Measurements from ENCODE around the gene CYP4F22.
"Not testable (repeated sequence)": the region's sequence is repeated elsewhere in the genome, so short reads cannot be mapped to it uniquely, and the experiment has no call there.

Gene CYP4F22

GRCh38 chr19:15525291-15525690, 17.0 kb downstream of the CYP4F22 start:
- Histone ChIP-seq H3K27ac (ENCODE audit: low read depth, low read length) (no peak overlapping the region), H3K79me2 (ENCODE audit: control insufficient read depth, insufficient read depth, low read length) (no peaks in the 10 kb centered on the region), H2BK5ac (ENCODE audit: low read length) (no peak overlapping the region), H3K4me3 (ENCODE audit: low read length) (no peak overlapping the region), H2AK5ac (ENCODE audit: low read length) (no peak overlapping the region), H3K36me3 (ENCODE audit: control insufficient read depth, insufficient read depth, low read length) (no peaks in the 10 kb centered on the region), H3K9ac (ENCODE audit: low read length) (no peak overlapping the region), H2BK15ac (replicated peaks; ENCODE audit: low read depth) (no peak overlapping the region), H2BK120ac (ENCODE audit: low read depth, low read length) (no peak overlapping the region), H3K18ac (ENCODE audit: low read length) (no peak overlapping the region), H3K23ac (ENCODE audit: low read length) (no peak overlapping the region), H4K8ac (ENCODE audit: low read depth, low read length) (no peak overlapping the region), H3K27me3 (ENCODE audit: insufficient read depth, low read length, poor library complexity) (no peaks in the 10 kb centered on the region), H3K4me1 (ENCODE audit: control insufficient read depth, low read depth, low read length) (no peaks in the 10 kb centered on the region), H3K79me1 (ENCODE audit: low read length) (no peaks in the 10 kb centered on the region), H3K4me2 (ENCODE audit: low read length) (no peak overlapping the region), H4K5ac (ENCODE audit: low read length) (no peak overlapping the region), H3K4ac (ENCODE audit: low read depth, low read length) (no peak overlapping the region), H3K56ac (ENCODE audit: low read length) (no peak overlapping the region)
- no CpG with 5 or more reads among the region's 15 CpGs for WGBS (ENCODE audit: extremely low coverage, insufficient coverage, low lambda C conversion rate)
- no peak for DNase-seq

- H2AK5ac ChIP-seq (ENCODE audit: low read length), result no peak overlapping the region
- no peaks in the 10 kb centered on the region for H3K79me2 ChIP-seq (ENCODE audit: control insufficient read depth, insufficient read depth, low read length)
- no peaks in the 10 kb centered on the region for H3K4me1 ChIP-seq (ENCODE audit: control insufficient read depth, low read depth, low read length)
- no peaks in the 10 kb centered on the region for H3K79me1 ChIP-seq (ENCODE audit: low read length)
- H2BK15ac ChIP-seq (replicated peaks; ENCODE audit: low read depth), result no peak overlapping the region
- no peak for DNase-seq
- H3K18ac ChIP-seq (ENCODE audit: low read length), result no peak overlapping the region
- WGBS (ENCODE audit: extremely low coverage, insufficient coverage, low lambda C conversion rate), result no CpG with 5 or more reads among the region's 2 CpGs
- H3K36me3 ChIP-seq (ENCODE audit: control insufficient read depth, insufficient read depth, low read length), result no peaks in the 10 kb centered on the region
- H3K4ac ChIP-seq (ENCODE audit: low read depth, low read length), result no peak overlapping the region
- H4K8ac ChIP-seq (ENCODE audit: low read depth, low read length), result no peak overlapping the region
- H4K5ac ChIP-seq (ENCODE audit: low read length), result no peak overlapping the region
- no peak overlapping the region for H3K4me2 ChIP-seq (ENCODE audit: low read length)
- no peaks in the 10 kb centered on the region for H3K27me3 ChIP-seq (ENCODE audit: insufficient read depth, low read length, poor library complexity)
- H3K23ac ChIP-seq (ENCODE audit: low read length), result no peak overlapping the region
- no peak overlapping the region for H2BK5ac ChIP-seq (ENCODE audit: low read length)
- no peak overlapping the region for H3K4me3 ChIP-seq (ENCODE audit: low read length)
- H3K27ac ChIP-seq (ENCODE audit: low read depth, low read length), result no peak overlapping the region
- no peak overlapping the region for H3K9ac ChIP-seq (ENCODE audit: low read length)
- H2BK120ac ChIP-seq (ENCODE audit: low read depth, low read length), result no peak overlapping the region
- H3K56ac ChIP-seq (ENCODE audit: low read length), result no peak overlapping the region
Measured at GRCh38 chr19:15526408-15526807, 18.1 kb downstream of the CYP4F22 start.

GRCh38 chr19:15527705-15528104, 19.4 kb downstream of the CYP4F22 start:
- no peak overlapping the region for H2BK120ac ChIP-seq (ENCODE audit: low read depth, low read length)
- H2BK5ac ChIP-seq (ENCODE audit: low read length), result no peak overlapping the region
- WGBS (ENCODE audit: extremely low coverage, insufficient coverage, low lambda C conversion rate), result no CpG with 5 or more reads among the region's 3 CpGs

GRCh38 chr19:15529774-15530372, 21.5 kb downstream of the CYP4F22 start:
- no peak overlapping the region for H2BK120ac ChIP-seq (ENCODE audit: low read depth, low read length)
- no peaks in the 10 kb centered on the region for H3K79me1 ChIP-seq (ENCODE audit: low read length)
- no peak overlapping the region for H2AK5ac ChIP-seq (ENCODE audit: low read length)
- no peak overlapping the region for H4K5ac ChIP-seq (ENCODE audit: low read length)
- H3K9ac ChIP-seq (ENCODE audit: low read length), result no peak overlapping the region
- no peak overlapping the region for H3K56ac ChIP-seq (ENCODE audit: low read length)
- no CpG with 5 or more reads among the region's 8 CpGs for WGBS (ENCODE audit: extremely low coverage, insufficient coverage, low lambda C conversion rate)
- H3K23ac ChIP-seq (ENCODE audit: low read length), result no peak overlapping the region
- no peak overlapping the region for H3K4me2 ChIP-seq (ENCODE audit: low read length)
- no peak overlapping the region for H3K4ac ChIP-seq (ENCODE audit: low read depth, low read length)
- no peak for DNase-seq
- no peak overlapping the region for H3K27ac ChIP-seq (ENCODE audit: low read depth, low read length)
- no peaks in the 10 kb centered on the region for H3K79me2 ChIP-seq (ENCODE audit: control insufficient read depth, insufficient read depth, low read length)
- no peak overlapping the region for H4K8ac ChIP-seq (ENCODE audit: low read depth, low read length)
- no peak overlapping the region for H3K18ac ChIP-seq (ENCODE audit: low read length)
- H3K4me3 ChIP-seq (ENCODE audit: low read length), result no peak overlapping the region
- H2BK5ac ChIP-seq (ENCODE audit: low read length), result no peak overlapping the region
- no peak overlapping the region for H2BK15ac ChIP-seq (replicated peaks; ENCODE audit: low read depth)
- no peaks in the 10 kb centered on the region for H3K27me3 ChIP-seq (ENCODE audit: insufficient read depth, low read length, poor library complexity)
- H3K36me3 ChIP-seq (ENCODE audit: control insufficient read depth, insufficient read depth, low read length), result no peaks in the 10 kb centered on the region
- H3K4me1 ChIP-seq (ENCODE audit: control insufficient read depth, low read depth, low read length), result no peaks in the 10 kb centered on the region

More at GRCh38 chr19:15527705-15528104, 19.4 kb downstream of the CYP4F22 start:
- no peak overlapping the region for H2AK5ac ChIP-seq (ENCODE audit: low read length)
- H3K27me3 ChIP-seq (ENCODE audit: insufficient read depth, low read length, poor library complexity), result no peaks in the 10 kb centered on the region
- no peak overlapping the region for H3K18ac ChIP-seq (ENCODE audit: low read length)
- no peak overlapping the region for H4K5ac ChIP-seq (ENCODE audit: low read length)
- no peak overlapping the region for H3K9ac ChIP-seq (ENCODE audit: low read length)
- H3K4me1 ChIP-seq (ENCODE audit: control insufficient read depth, low read depth, low read length), result no peaks in the 10 kb centered on the region
- no peak overlapping the region for H2BK15ac ChIP-seq (replicated peaks; ENCODE audit: low read depth)
- no peaks in the 10 kb centered on the region for H3K36me3 ChIP-seq (ENCODE audit: control insufficient read depth, insufficient read depth, low read length)
- no peak overlapping the region for H3K4me3 ChIP-seq (ENCODE audit: low read length)
- no peak for DNase-seq
- H3K27ac ChIP-seq (ENCODE audit: low read depth, low read length), result no peak overlapping the region
- H3K4ac ChIP-seq (ENCODE audit: low read depth, low read length), result no peak overlapping the region
- no peak overlapping the region for H3K4me2 ChIP-seq (ENCODE audit: low read length)
- no peak overlapping the region for H3K56ac ChIP-seq (ENCODE audit: low read length)
- no peaks in the 10 kb centered on the region for H3K79me2 ChIP-seq (ENCODE audit: control insufficient read depth, insufficient read depth, low read length)
- no peak overlapping the region for H4K8ac ChIP-seq (ENCODE audit: low read depth, low read length)
- H3K23ac ChIP-seq (ENCODE audit: low read length), result no peak overlapping the region
- no peaks in the 10 kb centered on the region for H3K79me1 ChIP-seq (ENCODE audit: low read length)

GRCh38 chr19:15532779-15533521, 24.6 kb downstream of the CYP4F22 start:
- Histone ChIP-seq H3K56ac (ENCODE audit: low read length) (no peak overlapping the region), H2BK15ac (replicated peaks; ENCODE audit: low read depth) (no peak overlapping the region), H4K5ac (ENCODE audit: low read length) (no peak overlapping the region), H3K36me3 (ENCODE audit: control insufficient read depth, insufficient read depth, low read length) (no peaks in the 10 kb centered on the region), H2BK120ac (ENCODE audit: low read depth, low read length) (no peak overlapping the region), H3K4ac (ENCODE audit: low read depth, low read length) (no peak overlapping the region), H3K79me1 (ENCODE audit: low read length) (no peaks in the 10 kb centered on the region), H3K9ac (ENCODE audit: low read length) (no peak overlapping the region), H3K18ac (ENCODE audit: low read length) (no peak overlapping the region), H2BK5ac (ENCODE audit: low read length) (no peak overlapping the region), H3K4me1 (ENCODE audit: control insufficient read depth, low read depth, low read length) (no peaks in the 10 kb centered on the region), H2AK5ac (ENCODE audit: low read length) (no peak overlapping the region), H3K79me2 (ENCODE audit: control insufficient read depth, insufficient read depth, low read length) (no peaks in the 10 kb centered on the region), H4K8ac (ENCODE audit: low read depth, low read length) (no peak overlapping the region), H3K4me2 (ENCODE audit: low read length) (no peak overlapping the region), H3K4me3 (ENCODE audit: low read length) (no peak overlapping the region), H3K23ac (ENCODE audit: low read length) (no peak overlapping the region), H3K27ac (ENCODE audit: low read depth, low read length) (no peak overlapping the region), H3K27me3 (ENCODE audit: insufficient read depth, low read length, poor library complexity) (no peaks in the 10 kb centered on the region)
- no peak for DNase-seq
- no CpG with 5 or more reads among the region's 2 CpGs for WGBS (ENCODE audit: extremely low coverage, insufficient coverage, low lambda C conversion rate)

- not testable (repeated sequence) for H3K9ac ChIP-seq (ENCODE audit: low read length); H3K27me3 ChIP-seq (ENCODE audit: insufficient read depth, low read length, poor library complexity); H3K4me1 ChIP-seq (ENCODE audit: control insufficient read depth, low read depth, low read length); H4K5ac ChIP-seq (ENCODE audit: low read length); H3K36me3 ChIP-seq (ENCODE audit: control insufficient read depth, insufficient read depth, low read length); H2BK120ac ChIP-seq (ENCODE audit: low read depth, low read length); H2BK15ac ChIP-seq (replicated peaks; ENCODE audit: low read depth); H3K27ac ChIP-seq (ENCODE audit: low read depth, low read length); H3K79me1 ChIP-seq (ENCODE audit: low read length); H3K4ac ChIP-seq (ENCODE audit: low read depth, low read length); H3K79me2 ChIP-seq (ENCODE audit: control insufficient read depth, insufficient read depth, low read length); H3K4me3 ChIP-seq (ENCODE audit: low read length); H2BK5ac ChIP-seq (ENCODE audit: low read length); H4K8ac ChIP-seq (ENCODE audit: low read depth, low read length); H3K18ac ChIP-seq (ENCODE audit: low read length); H3K56ac ChIP-seq (ENCODE audit: low read length); H3K23ac ChIP-seq (ENCODE audit: low read length); H3K4me2 ChIP-seq (ENCODE audit: low read length); H2AK5ac ChIP-seq (ENCODE audit: low read length); DNase-seq
- no CpG with 5 or more reads among the region's 4 CpGs for WGBS (ENCODE audit: extremely low coverage, insufficient coverage, low lambda C conversion rate)
Measured at GRCh38 chr19:15533522-15533830, 25.2 kb downstream of the CYP4F22 start.
